Measurements from ENCODE around the gene GATA1. TPM values are rescaled to one million over a fixed set of nuclear protein-coding genes. Genes with fewer than 3 reads are reported as not detected.

Gene GATA1
- polyA plus RNA-seq, 1 of the 3 experiments (the other 2 are of a cell fraction): not detected

- TF ChIP-seq REST (IDR thresholded peaks at IDR 0.05; ENCODE audit: low read depth, low read length) (no peak), SMC3 (IDR thresholded peaks at IDR 0.05; ENCODE audit: low read depth, low read length) (no peak)
Measured at GRCh38 chrX:48769230-48769629, 17.2 kb upstream of the GATA1 start (continued).

- H3K4me1 ChIP-seq (ENCODE audit: control insufficient read depth in 1 of 2, insufficient read depth in 2 of 2, low read depth in 1 of 2, low read length in 1 of 2): no peaks in the 10 kb centered on the region
- no peaks in the 10 kb centered on the region for H4K20me1 ChIP-seq (ENCODE audit: insufficient read depth)
- no peak for TF ChIP-seq USF1 (IDR thresholded peaks at IDR 0.05; ENCODE audit: borderline replicate concordance, low read depth)
- TF ChIP-seq YY1 (IDR thresholded peaks at IDR 0.05; ENCODE audit: low read depth): no peak
- TF ChIP-seq CHD2 (IDR thresholded peaks at IDR 0.05; ENCODE audit: low read length, partially characterized antibody): no peak
- no peaks in the 10 kb centered on the region for H3K36me3 ChIP-seq (replicated peaks in 1 of 2; ENCODE audit: control insufficient read depth in 1 of 2, insufficient read depth in 2 of 2, low read length in 1 of 2)
- H3K27ac ChIP-seq (ENCODE audit: low read depth in 2 of 2, low read length in 1 of 2): no peak overlapping the region
- POLR2A ChIA-PET: no interaction called here
- 21% methylated on average over 6 of the region's 6 CpGs for WGBS (ENCODE audit: low lambda C conversion rate)
- no peaks in the 10 kb centered on the region for H3F3A ChIP-seq (replicated peaks; ENCODE audit: insufficient read depth)
- CTCF ChIA-PET: no interaction called here
- H3K9me3 ChIP-seq: no peaks in the 10 kb centered on the region
- H3K9me2 ChIP-seq: no peaks in the 10 kb centered on the region
- H3K9ac ChIP-seq: no peak overlapping the region
- peaks cover 50% of the 10 kb centered on the region; the same call in 1 of the 2 replicates for H3K27me3 ChIP-seq (ENCODE audit: insufficient read depth)
- no peak overlapping the region for H2AFZ ChIP-seq (ENCODE audit: low read depth)
- no peak for DNase-seq
- H3K79me2 ChIP-seq (ENCODE audit: insufficient read depth): no peaks in the 10 kb centered on the region
- H3K4me2 ChIP-seq: no peak overlapping the region
- H3K4me3 ChIP-seq (ENCODE audit: low read depth in 2 of 2, low read length in 1 of 2): no peak overlapping the region
Measured at GRCh38 chrX:48770296-48770695, 16.1 kb upstream of the GATA1 start.

GRCh38 chrX:48772602-48773001 lies 13.8 kb upstream of the GATA1 start:
- no peaks in the 10 kb centered on the region for H3K9me2 ChIP-seq
- H3K27me3 ChIP-seq (ENCODE audit: insufficient read depth): peaks cover 44% of the 10 kb centered on the region; the same call in 1 of the 2 replicates
- DNase-seq: no peak
- no peak overlapping the region for H3K4me2 ChIP-seq
- no peaks in the 10 kb centered on the region for H4K20me1 ChIP-seq (ENCODE audit: insufficient read depth)
- no peaks in the 10 kb centered on the region for H3K79me2 ChIP-seq (ENCODE audit: insufficient read depth)
- no peaks in the 10 kb centered on the region for H3F3A ChIP-seq (replicated peaks; ENCODE audit: insufficient read depth)
- no peaks in the 10 kb centered on the region for H3K4me1 ChIP-seq (ENCODE audit: control insufficient read depth in 1 of 2, insufficient read depth in 2 of 2, low read depth in 1 of 2, low read length in 1 of 2)
- POLR2A ChIA-PET: no interaction called here
- no peak overlapping the region for H3K27ac ChIP-seq (ENCODE audit: low read depth in 2 of 2, low read length in 1 of 2)
- H2AFZ ChIP-seq (ENCODE audit: low read depth): no peak overlapping the region
- H3K9me3 ChIP-seq: no peaks in the 10 kb centered on the region
- TF ChIP-seq REST (IDR thresholded peaks at IDR 0.05; ENCODE audit: low read depth, low read length): no peak
- no peak for TF ChIP-seq POLR2AphosphoS5 (IDR thresholded peaks at IDR 0.05; ENCODE audit: low read depth, low read length)
- TF ChIP-seq RFX5 (IDR thresholded peaks at IDR 0.05; ENCODE audit: low read length): no peak
- TF ChIP-seq RXRA (IDR thresholded peaks at IDR 0.05; ENCODE audit: borderline replicate concordance, low read depth): no peak
- 22% methylated on average over 6 of the region's 6 CpGs for WGBS (ENCODE audit: low lambda C conversion rate)
- no peak overlapping the region for H3K4me3 ChIP-seq (ENCODE audit: low read depth in 2 of 2, low read length in 1 of 2)
- CTCF ChIA-PET: interaction anchor here (0.7 to 0.9 kb wide), 2 partner anchors 10 to 16 kb away, joined by 3 read pairs; no protein-coding TSS in a partner anchor
- H3K36me3 ChIP-seq (replicated peaks in 1 of 2; ENCODE audit: control insufficient read depth in 1 of 2, insufficient read depth in 2 of 2, low read length in 1 of 2): no peaks in the 10 kb centered on the region
- no peak overlapping the region for H3K9ac ChIP-seq
